ENCODE measurements around the gene ZBTB7C. TPM values are rescaled to one million over a fixed set of nuclear protein-coding genes. Genes with fewer than 3 reads are reported as not detected.

The ZBTB7C gene
- polyA plus RNA-seq, 1 of the 3 experiments (the other 2 are of a cell fraction), result 0.05 TPM

GRCh38 chr18:47986620-47987387, 422.4 kb downstream of the ZBTB7C start:
- Histone ChIP-seq H3K9me2 (no peaks in the 10 kb centered on the region), H3K27me3 (ENCODE audit: insufficient read depth) (no peaks in the 10 kb centered on the region; the same call in 1 of the 2 replicates), H3K36me3 (replicated peaks in 1 of 2; ENCODE audit: control insufficient read depth in 1 of 2, insufficient read depth in 2 of 2, low read length in 1 of 2) (no peaks in the 10 kb centered on the region), H2AFZ (ENCODE audit: low read depth) (no peak overlapping the region), H3K27ac (ENCODE audit: low read depth in 2 of 2, low read length in 1 of 2) (no peak overlapping the region), H3K9ac (no peak overlapping the region), H4K20me1 (ENCODE audit: insufficient read depth) (no peaks in the 10 kb centered on the region), H3K9me3 (no peaks in the 10 kb centered on the region), H3K79me2 (ENCODE audit: insufficient read depth) (no peaks in the 10 kb centered on the region), H3F3A (replicated peaks; ENCODE audit: insufficient read depth) (no peaks in the 10 kb centered on the region), H3K4me2 (no peak overlapping the region), H3K4me3 (ENCODE audit: low read depth in 2 of 2, low read length in 1 of 2) (no peak overlapping the region), H3K4me1 (ENCODE audit: control insufficient read depth in 1 of 2, insufficient read depth in 2 of 2, low read depth in 1 of 2, low read length in 1 of 2) (peaks cover 0 to 14% of the 10 kb centered on the region in 2 experiments; a peak in 1 of 4 replicates)
- TF ChIP-seq, protein P1, sequence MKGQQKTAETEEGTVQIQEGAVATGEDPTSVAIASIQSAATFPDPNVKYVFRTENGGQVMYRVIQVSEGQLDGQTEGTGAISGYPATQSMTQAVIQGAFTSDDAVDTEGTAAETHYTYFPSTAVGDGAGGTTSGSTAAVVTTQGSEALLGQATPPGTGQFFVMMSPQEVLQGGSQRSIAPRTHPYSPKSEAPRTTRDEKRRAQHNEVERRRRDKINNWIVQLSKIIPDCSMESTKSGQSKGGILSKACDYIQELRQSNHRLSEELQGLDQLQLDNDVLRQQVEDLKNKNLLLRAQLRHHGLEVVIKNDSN (IDR thresholded peaks at IDR 0.05; ENCODE audit: borderline replicate concordance, low read depth), result no peak
- no peak for TF ChIP-seq IRF3 (IDR thresholded peaks at IDR 0.05; ENCODE audit: low read depth, low read length)
- TF ChIP-seq SMC3 (IDR thresholded peaks at IDR 0.05; ENCODE audit: low read depth, low read length), result no peak
- TF ChIP-seq RCOR1 (IDR thresholded peaks at IDR 0.05; ENCODE audit: low read length), result no peak
- TF ChIP-seq FOXM1 (IDR thresholded peaks at IDR 0.05; ENCODE audit: low read depth), result no peak
- TF ChIP-seq, protein P2, sequence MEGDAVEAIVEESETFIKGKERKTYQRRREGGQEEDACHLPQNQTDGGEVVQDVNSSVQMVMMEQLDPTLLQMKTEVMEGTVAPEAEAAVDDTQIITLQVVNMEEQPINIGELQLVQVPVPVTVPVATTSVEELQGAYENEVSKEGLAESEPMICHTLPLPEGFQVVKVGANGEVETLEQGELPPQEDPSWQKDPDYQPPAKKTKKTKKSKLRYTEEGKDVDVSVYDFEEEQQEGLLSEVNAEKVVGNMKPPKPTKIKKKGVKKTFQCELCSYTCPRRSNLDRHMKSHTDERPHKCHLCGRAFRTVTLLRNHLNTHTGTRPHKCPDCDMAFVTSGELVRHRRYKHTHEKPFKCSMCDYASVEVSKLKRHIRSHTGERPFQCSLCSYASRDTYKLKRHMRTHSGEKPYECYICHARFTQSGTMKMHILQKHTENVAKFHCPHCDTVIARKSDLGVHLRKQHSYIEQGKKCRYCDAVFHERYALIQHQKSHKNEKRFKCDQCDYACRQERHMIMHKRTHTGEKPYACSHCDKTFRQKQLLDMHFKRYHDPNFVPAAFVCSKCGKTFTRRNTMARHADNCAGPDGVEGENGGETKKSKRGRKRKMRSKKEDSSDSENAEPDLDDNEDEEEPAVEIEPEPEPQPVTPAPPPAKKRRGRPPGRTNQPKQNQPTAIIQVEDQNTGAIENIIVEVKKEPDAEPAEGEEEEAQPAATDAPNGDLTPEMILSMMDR (IDR thresholded peaks at IDR 0.05), result no peak
- TF ChIP-seq RFX5 (IDR thresholded peaks at IDR 0.05; ENCODE audit: low read length), result no peak
- no peak for TF ChIP-seq NFIC (IDR thresholded peaks at IDR 0.05; ENCODE audit: borderline replicate concordance)
- TF ChIP-seq EZH2phosphoT487 (IDR thresholded peaks at IDR 0.05; ENCODE audit: borderline replicate concordance, low read depth), result no peak
- no peak for TF ChIP-seq EP300 (IDR thresholded peaks at IDR 0.05; ENCODE audit: borderline replicate concordance in 1 of 2, low read depth in 1 of 2, low read length in 1 of 2)
- TF ChIP-seq, protein P3, sequence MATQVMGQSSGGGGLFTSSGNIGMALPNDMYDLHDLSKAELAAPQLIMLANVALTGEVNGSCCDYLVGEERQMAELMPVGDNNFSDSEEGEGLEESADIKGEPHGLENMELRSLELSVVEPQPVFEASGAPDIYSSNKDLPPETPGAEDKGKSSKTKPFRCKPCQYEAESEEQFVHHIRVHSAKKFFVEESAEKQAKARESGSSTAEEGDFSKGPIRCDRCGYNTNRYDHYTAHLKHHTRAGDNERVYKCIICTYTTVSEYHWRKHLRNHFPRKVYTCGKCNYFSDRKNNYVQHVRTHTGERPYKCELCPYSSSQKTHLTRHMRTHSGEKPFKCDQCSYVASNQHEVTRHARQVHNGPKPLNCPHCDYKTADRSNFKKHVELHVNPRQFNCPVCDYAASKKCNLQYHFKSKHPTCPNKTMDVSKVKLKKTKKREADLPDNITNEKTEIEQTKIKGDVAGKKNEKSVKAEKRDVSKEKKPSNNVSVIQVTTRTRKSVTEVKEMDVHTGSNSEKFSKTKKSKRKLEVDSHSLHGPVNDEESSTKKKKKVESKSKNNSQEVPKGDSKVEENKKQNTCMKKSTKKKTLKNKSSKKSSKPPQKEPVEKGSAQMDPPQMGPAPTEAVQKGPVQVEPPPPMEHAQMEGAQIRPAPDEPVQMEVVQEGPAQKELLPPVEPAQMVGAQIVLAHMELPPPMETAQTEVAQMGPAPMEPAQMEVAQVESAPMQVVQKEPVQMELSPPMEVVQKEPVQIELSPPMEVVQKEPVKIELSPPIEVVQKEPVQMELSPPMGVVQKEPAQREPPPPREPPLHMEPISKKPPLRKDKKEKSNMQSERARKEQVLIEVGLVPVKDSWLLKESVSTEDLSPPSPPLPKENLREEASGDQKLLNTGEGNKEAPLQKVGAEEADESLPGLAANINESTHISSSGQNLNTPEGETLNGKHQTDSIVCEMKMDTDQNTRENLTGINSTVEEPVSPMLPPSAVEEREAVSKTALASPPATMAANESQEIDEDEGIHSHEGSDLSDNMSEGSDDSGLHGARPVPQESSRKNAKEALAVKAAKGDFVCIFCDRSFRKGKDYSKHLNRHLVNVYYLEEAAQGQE (IDR thresholded peaks at IDR 0.05; ENCODE audit: low read depth, low read length), result no peak
- no peak for TF ChIP-seq ZBTB33 (IDR thresholded peaks at IDR 0.05; ENCODE audit: borderline replicate concordance, low read depth)
- TF ChIP-seq JUND (IDR thresholded peaks at IDR 0.05), result no peak
- no peak for TF ChIP-seq GATA2 (CRISPR knock-in tag; IDR thresholded peaks at IDR 0.05)
- TF ChIP-seq FOSL2 (IDR thresholded peaks at IDR 0.05; ENCODE audit: borderline replicate concordance, low read depth), result no peak
- CTCF ChIA-PET, result interaction anchor here (1.3 kb wide), 1 partner anchor 38 kb away, joined by 3 read pairs; no protein-coding TSS in a partner anchor
- POLR2A ChIA-PET, result no interaction called here
- no peak for DNase-seq
- WGBS (ENCODE audit: low lambda C conversion rate), result 57% methylated on average over 5 of the region's 5 CpGs

All from SK-N-SH (cell line).